HG02798 (cell line): Measurements from ENCODE around the gene OPTC.
"Not testable (repeated sequence)": the region's sequence is repeated elsewhere in the genome, so short reads cannot be mapped to it uniquely, and the experiment has no call there.

Experiments used
- ATAC-seq: cut with Tn5 transposase; IDR thresholded peaks from one replicate; pipeline ENCODE4 v1.9.1; 2021; ENCODE audit warnings: mild to moderate bottlenecking; ENCODE audit not compliant: unreplicated experiment, poor library complexity

The OPTC gene, protein sequence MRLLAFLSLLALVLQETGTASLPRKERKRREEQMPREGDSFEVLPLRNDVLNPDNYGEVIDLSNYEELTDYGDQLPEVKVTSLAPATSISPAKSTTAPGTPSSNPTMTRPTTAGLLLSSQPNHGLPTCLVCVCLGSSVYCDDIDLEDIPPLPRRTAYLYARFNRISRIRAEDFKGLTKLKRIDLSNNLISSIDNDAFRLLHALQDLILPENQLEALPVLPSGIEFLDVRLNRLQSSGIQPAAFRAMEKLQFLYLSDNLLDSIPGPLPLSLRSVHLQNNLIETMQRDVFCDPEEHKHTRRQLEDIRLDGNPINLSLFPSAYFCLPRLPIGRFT

DNA sequence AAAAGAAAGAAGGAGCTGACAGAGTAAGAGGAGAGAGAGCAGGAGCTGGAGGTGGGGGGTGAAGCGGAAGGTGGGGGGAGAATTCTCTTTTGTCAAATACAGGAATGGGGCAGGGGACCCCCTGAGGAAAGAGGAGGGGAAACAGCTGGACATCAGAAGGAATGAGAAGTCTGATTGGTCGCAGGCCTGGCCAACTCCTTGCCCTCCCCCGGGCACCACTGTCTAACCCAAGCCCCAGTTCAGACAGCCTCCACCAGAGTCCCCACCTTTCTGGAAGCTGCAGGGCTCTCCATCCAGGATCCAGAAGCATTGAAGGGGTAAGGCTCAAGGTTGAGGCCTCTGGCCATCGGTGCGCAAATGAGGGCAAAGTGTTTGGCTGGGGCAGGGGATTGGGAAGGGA lies at the start of gene OPTC:
TSS of gene OPTC (plus strand) at position 253 of the 400 bp plus-strand sequence. CDS start 1,853 bp downstream, outside the sequence.
- ATAC-seq = no peak

DNA sequence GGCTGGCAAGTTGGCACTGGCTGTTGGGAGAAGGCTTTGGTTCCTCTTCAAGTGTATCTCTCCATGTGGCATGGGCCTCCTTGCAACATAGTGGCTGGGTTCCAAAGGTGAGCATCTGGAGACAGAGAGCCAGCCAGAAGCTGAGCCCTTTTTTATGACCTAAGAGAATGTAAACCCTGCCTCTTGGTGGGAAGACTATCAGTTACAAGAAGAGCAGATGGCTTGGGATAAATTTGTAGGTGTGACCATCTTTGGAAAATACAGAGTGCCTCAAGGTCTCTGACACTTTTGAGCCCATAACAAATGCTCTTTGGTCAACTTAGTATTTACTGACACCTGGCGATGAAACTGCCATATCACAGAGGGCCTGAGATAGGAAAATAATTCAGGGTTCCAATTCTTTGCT lies 49.8 kb upstream of the OPTC start:
- no peak for ATAC-seq

DNA sequence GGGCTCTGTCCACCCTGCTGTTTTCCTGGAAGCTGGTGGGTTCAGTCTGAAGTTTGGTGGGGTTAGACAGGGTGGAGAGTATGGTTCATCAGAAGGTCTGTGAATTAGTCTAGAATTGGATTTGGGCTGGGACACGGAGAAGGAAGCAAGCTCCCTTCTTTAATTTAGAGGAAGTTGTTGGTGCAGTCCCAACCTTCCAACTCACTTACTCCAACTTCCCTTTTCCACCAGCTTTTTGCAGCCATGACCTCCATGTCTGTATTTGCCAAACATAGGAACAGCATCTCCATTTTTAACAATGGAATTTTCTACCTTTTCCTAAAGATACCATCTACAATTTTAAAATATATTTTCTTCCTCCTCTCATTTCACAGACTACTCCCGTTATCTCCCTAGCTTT lies 46.8 kb upstream of the OPTC start:
- no peak for ATAC-seq

GRCh38 chr1:203447598-203447997 lies 46.4 kb upstream of the OPTC start:
- not testable (repeated sequence) for ATAC-seq

DNA sequence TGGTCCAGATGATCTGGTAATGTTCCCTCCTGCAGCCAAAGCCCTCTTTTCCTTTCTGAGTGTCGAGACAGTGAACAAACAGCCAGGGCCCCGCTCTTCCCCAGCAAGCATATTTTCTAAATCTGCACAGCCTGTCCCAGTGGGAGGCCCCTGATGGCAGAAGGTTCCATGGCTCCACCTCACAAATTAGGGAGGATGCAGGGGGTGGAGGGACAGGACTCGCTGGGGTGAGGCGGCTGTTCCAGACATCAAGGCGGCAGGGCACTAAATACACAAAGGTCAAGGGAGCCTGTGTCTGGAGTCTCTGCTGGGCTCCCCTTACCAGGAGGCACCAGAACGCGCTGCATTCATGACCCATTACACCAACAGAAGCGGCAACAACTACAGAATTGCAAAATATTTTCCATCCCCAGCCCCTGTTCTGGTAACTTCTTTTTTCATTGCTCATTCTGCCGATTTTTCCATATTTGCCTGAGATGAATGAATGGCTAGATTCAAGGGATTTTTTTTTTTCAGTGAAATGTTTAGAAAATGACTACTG lies 45.4 kb upstream of the OPTC start:
- ATAC-seq = no peak

DNA sequence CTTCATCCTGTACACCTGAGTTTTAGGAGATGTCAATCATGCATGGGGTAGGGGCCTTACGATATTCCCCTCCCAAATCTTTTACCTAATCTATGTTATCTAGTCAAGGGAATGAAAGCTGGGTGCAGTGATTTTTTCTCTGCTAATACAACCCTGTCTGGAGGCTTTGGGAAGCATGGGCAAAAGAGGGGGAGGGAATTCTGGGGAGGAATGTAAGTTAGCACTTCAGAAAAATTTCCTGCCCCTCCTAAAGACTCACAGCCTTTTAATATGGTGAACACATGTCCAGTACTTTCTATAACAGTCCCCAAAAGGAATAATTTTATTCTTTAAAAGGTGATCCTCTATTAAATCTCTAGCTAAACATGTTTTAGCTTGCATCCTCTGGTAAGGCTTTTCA lies 44.0 kb upstream of the OPTC start:
- ATAC-seq = no peak

DNA sequence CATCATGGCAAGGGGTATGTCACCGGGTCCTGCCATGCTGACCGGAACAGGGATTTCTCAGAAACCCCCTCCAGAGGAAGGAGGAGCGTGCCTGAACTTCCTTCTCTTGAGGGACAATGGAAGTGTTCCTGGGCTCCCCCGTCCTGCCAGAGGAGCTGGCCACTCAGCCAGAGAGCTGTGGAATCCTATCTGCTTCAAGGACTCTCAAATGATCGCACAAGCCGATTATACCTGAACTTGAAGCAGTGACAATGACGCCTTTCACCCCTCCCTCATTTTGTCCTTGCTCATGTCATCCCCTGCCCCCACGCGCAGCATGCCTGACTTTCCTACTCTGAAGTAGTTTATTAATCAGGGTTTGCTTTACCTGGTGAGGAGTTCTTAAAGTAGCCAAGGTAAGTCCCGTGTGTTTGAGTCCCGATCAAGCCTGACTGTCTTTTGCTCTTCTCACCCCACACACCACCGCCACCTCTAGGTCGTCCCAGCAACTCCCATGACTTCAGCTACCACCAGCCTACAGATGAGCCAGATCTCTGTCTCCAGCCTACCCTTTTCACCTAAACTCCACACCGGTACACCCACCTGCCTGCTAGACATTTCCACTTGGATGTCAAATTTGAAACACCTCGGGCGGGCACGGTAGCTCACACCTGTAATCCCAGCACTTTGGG lies 43.3 kb upstream of the OPTC start:
- ATAC-seq = no peak

GRCh38 chr1:203451836-203452784 lies 41.8 kb upstream of the OPTC start:
- ATAC-seq = no peak

DNA sequence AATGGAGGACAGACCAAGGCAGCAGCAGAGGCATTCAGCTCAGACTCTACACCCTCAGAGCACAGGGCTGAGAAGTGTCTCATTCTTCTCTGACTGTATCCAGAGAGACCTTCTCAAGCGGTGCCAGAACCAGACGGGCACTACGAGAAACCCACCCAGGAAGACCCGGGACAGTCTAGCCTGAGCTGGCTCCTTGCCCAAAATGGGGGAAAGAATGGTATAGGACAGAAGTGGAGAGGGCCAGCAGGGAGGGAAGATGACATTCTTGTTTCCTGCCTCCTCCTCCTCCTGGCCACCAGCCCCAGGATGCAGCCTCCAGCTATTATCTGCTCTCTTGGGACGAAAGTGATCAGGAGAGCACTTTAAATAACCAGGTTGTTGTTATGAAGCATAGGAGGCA lies 40.9 kb upstream of the OPTC start:
- ATAC-seq = no peak

- ATAC-seq = no peak
These were observed 40.3 kb upstream of the OPTC start for GRCh38 chr1:203453616-203454015.

- no peak for ATAC-seq
These were observed 38.9 kb upstream of the OPTC start for GRCh38 chr1:203454986-203455471.

GRCh38 chr1:203455706-203456105 lies 38.2 kb upstream of the OPTC start:
- no peak for ATAC-seq

GRCh38 chr1:203456577-203456976 lies 37.4 kb upstream of the OPTC start:
- no peak for ATAC-seq

GRCh38 chr1:203458078-203458477 lies 35.9 kb upstream of the OPTC start:
- no peak for ATAC-seq

DNA sequence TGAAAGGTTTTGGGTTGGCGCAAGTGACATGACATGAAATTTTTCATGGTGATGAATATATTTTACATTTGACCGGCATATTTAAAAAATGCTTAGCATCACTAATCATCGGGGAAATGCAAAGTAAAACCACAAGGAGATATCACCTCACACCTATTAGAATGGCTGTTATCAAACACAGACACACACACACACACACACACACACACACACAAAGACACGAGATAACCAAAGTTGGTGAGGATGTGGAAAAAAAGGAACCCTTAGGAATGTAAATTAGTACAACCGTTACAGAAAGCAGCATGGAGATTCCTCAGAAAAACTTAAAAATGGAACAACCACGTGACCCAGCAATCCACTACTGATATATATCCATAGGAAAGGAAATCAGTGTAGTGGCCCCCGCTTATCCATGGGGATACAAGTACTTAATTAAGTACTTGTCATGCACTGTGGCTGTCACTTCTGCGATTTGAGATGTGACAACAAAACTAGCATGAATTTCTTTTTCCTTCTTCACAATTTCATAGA lies 34.2 kb upstream of the OPTC start:
- ATAC-seq = no peak

DNA sequence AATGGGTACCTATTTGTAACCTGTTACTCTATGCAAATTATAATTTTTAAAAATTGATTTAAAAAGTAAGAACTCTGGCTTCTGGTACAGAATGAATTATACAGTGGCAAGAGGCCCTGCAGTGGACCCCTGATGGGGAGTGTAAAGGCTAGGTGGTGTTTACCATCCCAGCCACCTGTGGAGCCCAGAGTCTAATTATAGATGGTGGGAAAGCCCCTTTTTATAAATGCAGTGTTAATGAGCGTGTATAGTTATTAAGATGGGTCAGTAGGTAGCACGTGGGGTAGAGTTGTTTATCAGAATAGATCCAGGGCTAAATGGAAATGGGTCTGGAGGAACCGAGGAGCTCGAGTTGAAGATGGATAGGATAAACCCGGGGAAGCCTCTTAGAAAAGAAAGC lies 32.2 kb upstream of the OPTC start:
- no peak for ATAC-seq

DNA sequence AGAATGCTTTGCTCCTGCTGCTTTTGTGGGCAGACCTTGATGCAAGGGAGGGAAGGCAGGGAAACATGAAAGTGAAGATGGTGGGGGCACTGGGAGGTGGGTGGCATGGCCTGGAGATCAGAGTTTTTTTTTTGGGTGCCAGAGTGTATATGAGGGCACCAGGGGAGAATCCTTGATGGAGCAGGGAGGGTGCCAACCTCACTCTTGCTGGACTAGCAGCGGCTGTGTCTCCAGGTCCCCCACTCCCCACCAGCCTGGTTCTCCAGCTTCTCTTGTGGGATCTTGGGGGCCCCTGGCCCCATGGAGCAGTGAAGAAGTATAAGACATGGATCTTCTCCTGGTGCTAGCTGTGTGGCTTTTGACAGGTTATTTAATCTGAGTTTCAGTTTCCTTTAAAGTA lies 31.8 kb upstream of the OPTC start:
- ATAC-seq = no peak

DNA sequence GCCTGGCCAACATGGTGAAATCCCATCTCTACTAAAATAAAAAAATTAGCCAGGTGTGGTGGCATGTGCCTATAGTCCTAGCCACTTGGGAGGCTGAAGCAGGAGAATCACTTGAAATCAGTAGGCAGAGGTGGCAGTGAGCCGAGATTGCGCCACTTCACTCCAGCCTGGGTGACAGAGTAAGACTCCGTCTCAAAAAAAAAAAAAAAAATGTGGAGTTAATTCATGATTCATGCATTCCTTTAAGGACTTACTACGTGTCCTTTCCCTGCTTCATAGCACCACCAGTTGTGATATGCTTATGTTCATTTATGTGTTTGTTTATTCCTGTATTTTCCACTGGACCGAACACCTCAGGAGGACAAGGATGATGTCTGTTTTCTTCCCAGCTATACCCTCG lies 31.1 kb upstream of the OPTC start:
- ATAC-seq = no peak

DNA sequence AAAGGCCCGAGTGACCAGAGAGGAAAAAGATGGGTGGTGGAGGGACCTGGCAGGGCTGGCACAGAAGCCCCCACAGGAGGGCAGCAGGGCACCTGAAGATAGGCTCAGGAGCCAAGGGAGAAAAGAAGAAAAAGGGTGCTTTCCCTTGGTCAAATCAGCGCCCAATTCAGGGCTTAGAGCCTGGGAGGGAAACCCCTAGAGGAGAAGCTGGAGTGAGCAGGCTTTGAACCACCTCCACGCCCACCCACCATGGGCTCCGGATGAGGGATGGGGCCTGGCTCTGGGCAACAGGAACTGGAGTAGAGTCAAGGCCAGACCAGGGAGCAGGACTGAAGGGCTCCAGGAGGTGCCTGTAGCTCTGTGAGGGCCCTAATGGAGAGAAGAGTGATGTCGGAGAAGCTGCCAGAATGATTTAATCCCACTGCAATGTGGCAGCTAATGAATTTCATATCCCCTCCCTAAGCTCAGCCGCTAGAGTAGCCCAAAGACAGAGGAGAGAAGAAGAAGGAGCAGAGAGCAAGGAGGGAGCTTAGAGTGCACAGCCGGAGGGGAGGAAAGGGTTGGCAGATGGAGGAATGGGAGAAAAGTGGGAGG lies 30.4 kb upstream of the OPTC start:
- ATAC-seq = no peak

DNA sequence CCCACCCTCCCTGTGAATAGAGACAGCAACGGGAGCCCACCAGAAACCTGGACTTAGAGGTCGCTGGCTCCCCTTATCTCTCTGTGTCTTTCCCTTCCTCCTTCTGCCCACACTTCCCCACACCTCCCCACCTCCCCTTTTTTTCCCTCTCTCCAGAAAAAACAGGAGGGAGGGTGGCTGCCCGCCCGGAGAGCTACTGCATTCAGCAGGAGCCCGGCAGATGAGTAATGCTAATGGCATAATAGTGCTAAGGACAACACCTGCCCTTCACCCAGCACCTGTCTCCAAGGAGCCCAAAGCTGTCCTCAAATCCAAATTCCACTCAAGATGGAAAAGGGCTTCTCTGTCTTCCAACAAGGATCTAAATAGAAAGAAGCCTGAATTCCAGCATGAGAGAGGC lies 29.7 kb upstream of the OPTC start:
- ATAC-seq = no peak
